SK-N-SH treated with all-trans-retinoic acid at 6 μM for 48 hours (cell line): ENCODE measurements around the gene MRC1.

Source experiments
- OSR1 ChIP-seq: fragments of 250-450 bp; sonication (Bioruptor Pico); IDR thresholded peaks from 2 replicates; pipeline ENCODE4 v1.8.0; 2022; ENCODE audit warnings: moderate library complexity, mild to moderate bottlenecking, inconsistent platforms
- ZC3H10 ChIP-seq: fragments of 250-450 bp; sonication (Bioruptor Pico); IDR thresholded peaks from 2 replicates; pipeline ENCODE4 v1.5.1; 2021; ENCODE audit warnings: mild to moderate bottlenecking, moderate library complexity
- ZNF70 ChIP-seq: fragments of 450-650 bp; formaldehyde crosslinking; IDR thresholded peaks from 2 replicates; pipeline ENCODE4 v1.5.0; 2020; ENCODE audit warnings: mild to moderate bottlenecking, moderate library complexity
- TF ChIP-seq, protein P1 (sequence below): fragments of 250-450 bp; sonication (Bioruptor Pico); IDR thresholded peaks from 2 replicates; pipeline ENCODE4 v1.8.0; 2020; ENCODE audit warnings: mild to moderate bottlenecking, moderate library complexity, borderline replicate concordance

- no peak for TF ChIP-seq OSR1 (CRISPR knock-in tag)
- TF ChIP-seq, protein P1, sequence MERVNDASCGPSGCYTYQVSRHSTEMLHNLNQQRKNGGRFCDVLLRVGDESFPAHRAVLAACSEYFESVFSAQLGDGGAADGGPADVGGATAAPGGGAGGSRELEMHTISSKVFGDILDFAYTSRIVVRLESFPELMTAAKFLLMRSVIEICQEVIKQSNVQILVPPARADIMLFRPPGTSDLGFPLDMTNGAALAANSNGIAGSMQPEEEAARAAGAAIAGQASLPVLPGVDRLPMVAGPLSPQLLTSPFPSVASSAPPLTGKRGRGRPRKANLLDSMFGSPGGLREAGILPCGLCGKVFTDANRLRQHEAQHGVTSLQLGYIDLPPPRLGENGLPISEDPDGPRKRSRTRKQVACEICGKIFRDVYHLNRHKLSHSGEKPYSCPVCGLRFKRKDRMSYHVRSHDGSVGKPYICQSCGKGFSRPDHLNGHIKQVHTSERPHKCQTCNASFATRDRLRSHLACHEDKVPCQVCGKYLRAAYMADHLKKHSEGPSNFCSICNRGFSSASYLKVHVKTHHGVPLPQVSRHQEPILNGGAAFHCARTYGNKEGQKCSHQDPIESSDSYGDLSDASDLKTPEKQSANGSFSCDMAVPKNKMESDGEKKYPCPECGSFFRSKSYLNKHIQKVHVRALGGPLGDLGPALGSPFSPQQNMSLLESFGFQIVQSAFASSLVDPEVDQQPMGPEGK (CRISPR knock-in tag): no peak
- no peak for TF ChIP-seq ZNF70 (CRISPR knock-in tag)
- no peak for TF ChIP-seq ZC3H10 (CRISPR knock-in tag)
Measured at GRCh38 chr10:17795813-17796594, 13.1 kb upstream of the MRC1 start.
